Fibroblast of lung (primary cell): ENCODE data around the gene KRT84. TPM values are rescaled to one million over a fixed set of nuclear protein-coding genes. Genes with fewer than 3 reads are reported as not detected.

Experiments
- DNase-seq, 2 donors: peaks; one replicate each; pipeline versions ENCODE4 v3.0.0 to v3.0.0-alpha.2; 2010; ENCODE audit warnings: low read depth in 2 of 2
- H2AFZ ChIP-seq: 2 replicates; pipeline ENCODE4 v1.5.1; 2012; ENCODE audit warnings: low read length, control low read depth, inconsistent platforms
- H3K27ac ChIP-seq: 2 replicates; pipeline ENCODE4 v1.5.1; 2011; ENCODE audit warnings: low read length, control low read depth; ENCODE audit not compliant: insufficient read depth
- H3K27me3 ChIP-seq: 2 replicates; pipeline ENCODE4 v1.5.1; 2011; ENCODE audit warnings: mild to moderate bottlenecking, low read length; ENCODE audit not compliant: control insufficient read depth, insufficient read depth
- H3K36me3 ChIP-seq: 2 replicates; pipeline ENCODE4 v1.5.1; 2011; ENCODE audit warnings: low read length; ENCODE audit not compliant: control insufficient read depth, insufficient read depth
- H3K4me1 ChIP-seq: 2 replicates; pipeline ENCODE4 v1.5.1; 2011; ENCODE audit warnings: low read length; ENCODE audit not compliant: control insufficient read depth, insufficient read depth; ENCODE audit errors: extremely low read depth
- H3K4me2 ChIP-seq: 2 replicates; pipeline ENCODE4 v1.5.1; 2011; ENCODE audit warnings: low read length, control low read depth; ENCODE audit not compliant: insufficient read depth; ENCODE audit errors: extremely low read depth
- H3K4me3 ChIP-seq, 4 experiments: fragments of 200-600 bp in 1 of 4; sonication (generic) in 1 of 4; replicated peaks in 1 of 4; 2 replicates each; pipeline ENCODE4 v1.5.1; 2011 to 2016; ENCODE audit warnings: low read length in 4 of 4, low read depth in 3 of 4, mild to moderate bottlenecking in 3 of 4, control low read depth in 2 of 4, inconsistent platforms in 1 of 4, mixed read lengths in 1 of 4; ENCODE audit not compliant: insufficient read depth in 1 of 4; ENCODE audit errors: control extremely low read depth in 1 of 4
- H3K79me2 ChIP-seq: 2 replicates; pipeline ENCODE4 v1.5.1; 2012; ENCODE audit warnings: mild to moderate bottlenecking, low read length, inconsistent platforms; ENCODE audit not compliant: control insufficient read depth, insufficient read depth
- H3K9ac ChIP-seq: 2 replicates; pipeline ENCODE4 v1.5.1; 2011; ENCODE audit warnings: mild to moderate bottlenecking, low read length, control low read depth; ENCODE audit not compliant: insufficient read depth
- H3K9me3 ChIP-seq: 2 replicates; pipeline ENCODE4 v1.5.1; 2012; ENCODE audit warnings: low read depth, low read length; ENCODE audit not compliant: control insufficient read depth, insufficient read depth
- H4K20me1 ChIP-seq: 2 replicates; pipeline ENCODE4 v1.5.1; 2011; ENCODE audit warnings: low read length; ENCODE audit not compliant: control insufficient read depth, insufficient read depth; ENCODE audit errors: extremely low read depth
- CTCF ChIP-seq, 2 donors: IDR thresholded peaks in 1 of 2; conservative IDR thresholded peaks in 1 of 2; 1 replicate in 1 of 2; 2 replicates in 1 of 2; pipeline ENCODE4 v1.5.1; 2011 to 2012; ENCODE audit warnings: low read length in 2 of 2, control low read depth in 1 of 2, inconsistent platforms in 1 of 2, low read depth in 1 of 2, mild to moderate bottlenecking in 1 of 2
- EZH2 ChIP-seq: IDR thresholded peaks from 2 replicates; pipeline ENCODE4 v1.5.1; 2012; ENCODE audit warnings: low read length, control low read depth, mild to moderate bottlenecking; ENCODE audit errors: missing control alignments
- polyA plus RNA-seq, 2 donors: library from polyadenylated mRNA; depleted of rRNA in 1 of 2; stranded (reverse) in 1 of 2; unstranded in 1 of 2; fragments of >200 nt; gene quantifications; 2 replicates each; pipeline ENCODE4 v1.2.1, GENCODE V29; 2011 to 2012; ENCODE audit warnings: missing spikeins in 1 of 2
- total RNA-seq: library from RNA; depleted of rRNA; stranded (reverse); fragments of >200 nt; gene quantifications from 2 replicates; pipeline ENCODE4 v1.2.1, GENCODE V29; 2014

KRT84 gene
- total and polyA plus RNA-seq, 2 donors (not counting 1 experiment from before 2014, with no cell fraction given) = not detected

- no peak overlapping the region for H3K27ac ChIP-seq
- no peaks in the 10 kb centered on the region for H4K20me1 ChIP-seq
- no peak overlapping the region for H3K4me3 ChIP-seq
- H3K27me3 ChIP-seq = peaks cover 2% of the 10 kb centered on the region
- H3K79me2 ChIP-seq = no peaks in the 10 kb centered on the region
- H3K9ac ChIP-seq = no peak overlapping the region
- no peak overlapping the region for H2AFZ ChIP-seq
- no peak overlapping the region for H3K4me2 ChIP-seq
- H3K4me1 ChIP-seq = peaks cover 4% of the 10 kb centered on the region
- H3K36me3 ChIP-seq = no peaks in the 10 kb centered on the region
- no peaks in the 10 kb centered on the region for H3K9me3 ChIP-seq
- DNase-seq = peak in 1 of 2 donors; percentile 34
- TF ChIP-seq EZH2 (no peak), CTCF (conservative IDR thresholded peaks at IDR 0.05 in 1 of 2, IDR thresholded peaks at IDR 0.05 in 1 of 2; ENCODE audit: low read depth in 1 of 2, low read length in 2 of 2) (no peak)
Observed at GRCh38 chr12:52419656-52420055, 34.2 kb upstream of the KRT84 start.

GRCh38 chr12:52418576-52419110 is 33.2 kb upstream of the KRT84 start:
- Histone ChIP-seq H3K4me1 (peaks cover 4% of the 10 kb centered on the region), H3K4me3 (no peak overlapping the region), H3K27ac (no peak overlapping the region), H2AFZ (no peak overlapping the region), H4K20me1 (no peaks in the 10 kb centered on the region), H3K79me2 (no peaks in the 10 kb centered on the region), H3K9ac (no peak overlapping the region), H3K27me3 (peaks cover 2% of the 10 kb centered on the region), H3K36me3 (no peaks in the 10 kb centered on the region), H3K9me3 (no peaks in the 10 kb centered on the region), H3K4me2 (no peak overlapping the region)
- DNase-seq = no peak
- no peak for TF ChIP-seq CTCF (conservative IDR thresholded peaks at IDR 0.05 in 1 of 2, IDR thresholded peaks at IDR 0.05 in 1 of 2; ENCODE audit: low read depth in 1 of 2, low read length in 2 of 2)
- no peak for TF ChIP-seq EZH2

GRCh38 chr12:52417740-52418139 is 32.3 kb upstream of the KRT84 start:
- Histone ChIP-seq H3K27ac (no peak overlapping the region), H3K79me2 (no peaks in the 10 kb centered on the region), H3K4me1 (peaks cover 4% of the 10 kb centered on the region), H3K4me3 (no peak overlapping the region), H2AFZ (no peak overlapping the region), H3K9me3 (no peaks in the 10 kb centered on the region), H3K4me2 (no peak overlapping the region), H3K27me3 (peaks cover 2% of the 10 kb centered on the region), H4K20me1 (no peaks in the 10 kb centered on the region), H3K36me3 (no peaks in the 10 kb centered on the region), H3K9ac (no peak overlapping the region)
- TF ChIP-seq EZH2 (no peak), CTCF (conservative IDR thresholded peaks at IDR 0.05 in 1 of 2, IDR thresholded peaks at IDR 0.05 in 1 of 2; ENCODE audit: low read depth in 1 of 2, low read length in 2 of 2) (no peak)
- no peak for DNase-seq
